Measurements from ENCODE around the gene NAPA.

The NAPA gene

GRCh38 chr19:47560999-47561398, 46.1 kb upstream of the NAPA start:
- TF ChIP-seq EZH2phosphoT487 (IDR thresholded peaks at IDR 0.05; ENCODE audit: borderline replicate concordance, low read length) (no peak), CTCF (IDR thresholded peaks at IDR 0.05; ENCODE audit: low read depth, low read length, poor library complexity, severe bottlenecking) (no peak)
- Histone ChIP-seq H3K27me3 (ENCODE audit: control insufficient read depth, low read length) (no peaks in the 10 kb centered on the region), H3K4me2 (ENCODE audit: low read length) (no peak overlapping the region), H3K9me2 (replicated peaks; ENCODE audit: control insufficient read depth, low read length) (no peaks in the 10 kb centered on the region), H3K27ac (ENCODE audit: low read depth, low read length) (no peak overlapping the region), H3K36me3 (ENCODE audit: control insufficient read depth, low read length) (no peaks in the 10 kb centered on the region), H4K20me1 (ENCODE audit: control insufficient read depth, insufficient read depth, low read depth, low read length) (no peaks in the 10 kb centered on the region), H3K79me2 (ENCODE audit: control insufficient read depth, low read length) (no peaks in the 10 kb centered on the region), H3F3A (ENCODE audit: control insufficient read depth, insufficient read depth) (no peaks in the 10 kb centered on the region), H3K9me3 (ENCODE audit: control insufficient read depth, insufficient read depth, low read length) (no peaks in the 10 kb centered on the region), H3K4me3 (ENCODE audit: low read length) (no peak overlapping the region), H3K4me1 (ENCODE audit: control insufficient read depth, low read length) (peaks cover 6% of the 10 kb centered on the region)

GRCh38 chr19:47550129-47550528, 35.3 kb upstream of the NAPA start:
- H3K79me2 ChIP-seq (ENCODE audit: control insufficient read depth, low read length) = no peaks in the 10 kb centered on the region
- no peaks in the 10 kb centered on the region for H3F3A ChIP-seq (ENCODE audit: control insufficient read depth, insufficient read depth)
- H3K4me3 ChIP-seq (ENCODE audit: low read length) = no peak overlapping the region
- H3K9me3 ChIP-seq (ENCODE audit: control insufficient read depth, insufficient read depth, low read length) = no peaks in the 10 kb centered on the region
- H4K20me1 ChIP-seq (ENCODE audit: control insufficient read depth, insufficient read depth, low read depth, low read length) = no peaks in the 10 kb centered on the region
- peaks cover 32% of the 10 kb centered on the region for H3K4me1 ChIP-seq (ENCODE audit: control insufficient read depth, low read length)
- no peaks in the 10 kb centered on the region for H3K9me2 ChIP-seq (replicated peaks; ENCODE audit: control insufficient read depth, low read length)
- no peak for TF ChIP-seq CTCF (IDR thresholded peaks at IDR 0.05; ENCODE audit: low read depth, low read length, poor library complexity, severe bottlenecking)
- no peak for TF ChIP-seq EZH2phosphoT487 (IDR thresholded peaks at IDR 0.05; ENCODE audit: borderline replicate concordance, low read length)
- H3K4me2 ChIP-seq (ENCODE audit: low read length) = no peak overlapping the region
- no peaks in the 10 kb centered on the region for H3K27me3 ChIP-seq (ENCODE audit: control insufficient read depth, low read length)
- H3K36me3 ChIP-seq (ENCODE audit: control insufficient read depth, low read length) = no peaks in the 10 kb centered on the region
- no peak overlapping the region for H3K27ac ChIP-seq (ENCODE audit: low read depth, low read length)

- H3K9me2 ChIP-seq (replicated peaks; ENCODE audit: control insufficient read depth, low read length) = no peaks in the 10 kb centered on the region
- no peaks in the 10 kb centered on the region for H3K79me2 ChIP-seq (ENCODE audit: control insufficient read depth, low read length)
- no peaks in the 10 kb centered on the region for H3F3A ChIP-seq (ENCODE audit: control insufficient read depth, insufficient read depth)
- no peak overlapping the region for H3K4me3 ChIP-seq (ENCODE audit: low read length)
- no peaks in the 10 kb centered on the region for H3K27me3 ChIP-seq (ENCODE audit: control insufficient read depth, low read length)
- H3K9me3 ChIP-seq (ENCODE audit: control insufficient read depth, insufficient read depth, low read length) = no peaks in the 10 kb centered on the region
- H3K4me2 ChIP-seq (ENCODE audit: low read length) = no peak overlapping the region
- TF ChIP-seq EZH2phosphoT487 (IDR thresholded peaks at IDR 0.05; ENCODE audit: borderline replicate concordance, low read length) = no peak
- no peak for TF ChIP-seq CTCF (IDR thresholded peaks at IDR 0.05; ENCODE audit: low read depth, low read length, poor library complexity, severe bottlenecking)
- H3K27ac ChIP-seq (ENCODE audit: low read depth, low read length) = no peak overlapping the region
- H4K20me1 ChIP-seq (ENCODE audit: control insufficient read depth, insufficient read depth, low read depth, low read length) = no peaks in the 10 kb centered on the region
- H3K4me1 ChIP-seq (ENCODE audit: control insufficient read depth, low read length) = peaks cover 30% of the 10 kb centered on the region
- no peaks in the 10 kb centered on the region for H3K36me3 ChIP-seq (ENCODE audit: control insufficient read depth, low read length)
Measured at GRCh38 chr19:47549261-47549862, 34.5 kb upstream of the NAPA start.

Measured in DOHH2 (cell line).